Keratinocyte (primary cell): Measurements from ENCODE around the gene ADGRL3.

Experiments
- EZH2 ChIP-seq: IDR thresholded peaks from one replicate; pipeline ENCODE4 v1.6.1; 2012; ENCODE audit warnings: inconsistent platforms, mild to moderate bottlenecking, low read length, moderate library complexity
- TF ChIP-seq, protein P1 (sequence below), 3 experiments: IDR thresholded peaks in 1 of 3; conservative IDR thresholded peaks in 1 of 3; optimal IDR thresholded peaks in 1 of 3; 2 replicates in 2 of 3; 3 replicates in 1 of 3; pipeline versions ENCODE3 to v1.5.1; 2011; ENCODE audit warnings: low read length in 3 of 3, mild to moderate bottlenecking in 3 of 3, moderate library complexity in 2 of 3, control low read depth in 1 of 3, inconsistent platforms in 1 of 3; ENCODE audit not compliant: insufficient read depth in 2 of 3; ENCODE audit errors: extremely low read depth in 1 of 3

DNA sequence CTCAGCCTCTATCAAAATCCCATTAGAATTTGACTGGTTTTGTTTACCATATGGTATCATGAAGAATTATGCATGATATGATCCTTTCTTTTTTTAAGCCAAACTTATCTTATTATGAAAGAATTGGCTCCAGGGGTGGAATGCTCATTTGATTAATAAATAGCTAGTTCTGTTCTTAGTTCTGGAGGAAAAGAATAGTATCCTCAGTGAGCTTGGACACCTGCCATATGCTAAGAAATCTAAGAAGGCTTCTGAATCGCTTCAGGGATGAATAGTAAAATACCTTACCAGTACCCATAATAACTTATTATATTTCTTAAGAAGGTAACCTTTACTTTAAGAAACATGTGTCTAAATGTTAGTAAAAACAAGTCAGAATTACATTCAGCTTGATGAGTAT lies 803.6 kb downstream of the ADGRL3 start:
- TF ChIP-seq, protein P1, sequence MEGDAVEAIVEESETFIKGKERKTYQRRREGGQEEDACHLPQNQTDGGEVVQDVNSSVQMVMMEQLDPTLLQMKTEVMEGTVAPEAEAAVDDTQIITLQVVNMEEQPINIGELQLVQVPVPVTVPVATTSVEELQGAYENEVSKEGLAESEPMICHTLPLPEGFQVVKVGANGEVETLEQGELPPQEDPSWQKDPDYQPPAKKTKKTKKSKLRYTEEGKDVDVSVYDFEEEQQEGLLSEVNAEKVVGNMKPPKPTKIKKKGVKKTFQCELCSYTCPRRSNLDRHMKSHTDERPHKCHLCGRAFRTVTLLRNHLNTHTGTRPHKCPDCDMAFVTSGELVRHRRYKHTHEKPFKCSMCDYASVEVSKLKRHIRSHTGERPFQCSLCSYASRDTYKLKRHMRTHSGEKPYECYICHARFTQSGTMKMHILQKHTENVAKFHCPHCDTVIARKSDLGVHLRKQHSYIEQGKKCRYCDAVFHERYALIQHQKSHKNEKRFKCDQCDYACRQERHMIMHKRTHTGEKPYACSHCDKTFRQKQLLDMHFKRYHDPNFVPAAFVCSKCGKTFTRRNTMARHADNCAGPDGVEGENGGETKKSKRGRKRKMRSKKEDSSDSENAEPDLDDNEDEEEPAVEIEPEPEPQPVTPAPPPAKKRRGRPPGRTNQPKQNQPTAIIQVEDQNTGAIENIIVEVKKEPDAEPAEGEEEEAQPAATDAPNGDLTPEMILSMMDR (optimal IDR thresholded peaks at IDR 0.05 in 1 of 3, IDR thresholded peaks at IDR 0.05 in 1 of 3, conservative IDR thresholded peaks at IDR 0.05 in 1 of 3; ENCODE audit: extremely low read depth in 1 of 3, insufficient read depth in 2 of 3, low read length in 3 of 3), result no peak
- no peak for TF ChIP-seq EZH2
